OCI-LY3 (cell line): ENCODE results near the gene KRT15.

Experiments used
- H2AFZ ChIP-seq: fragments of 200-600, 300-600 bp; shearing (Covaris generic); 2 replicates; pipeline ENCODE4 v1.6.0; 2014; ENCODE audit warnings: antibody characterized with exemption, low read depth, low read length
- H3K27ac ChIP-seq: fragments of 200-600, 300-600 bp; sonication (generic); 2 replicates; pipeline ENCODE4 v1.5.1; 2014; ENCODE audit warnings: mild to moderate bottlenecking, low read length, moderate library complexity, mixed read lengths
- H3K27me3 ChIP-seq: fragments of 200-600, 300-600 bp; sonication (generic); 2 replicates; pipeline ENCODE4 v1.6.1; 2014; ENCODE audit warnings: low read depth, low read length, mixed read lengths
- H3K36me3 ChIP-seq: fragments of 200-600, 300-600 bp; sonication (generic); replicated peaks from 2 replicates; pipeline ENCODE3; 2014; ENCODE audit warnings: low read depth, low read length, mixed read lengths
- H3K4me1 ChIP-seq: fragments of 300-600, 200-600 bp; sonication (generic); 2 replicates; pipeline ENCODE4 v1.6.1; 2014; ENCODE audit warnings: low read length, mixed read lengths
- H3K4me2 ChIP-seq: fragments of 200-600, 300-600 bp; sonication (generic); 2 replicates; pipeline ENCODE4 v1.6.1; 2014; ENCODE audit warnings: low read length, mixed read lengths
- H3K4me3 ChIP-seq: fragments of 300-600, 200-600 bp; sonication (generic); 2 replicates; pipeline ENCODE4 v1.5.1; 2014; ENCODE audit warnings: antibody characterized with exemption, mild to moderate bottlenecking, low read length, moderate library complexity
- H3K79me2 ChIP-seq: fragments of 300-600, 200-600 bp; shearing (Covaris generic); 2 replicates; pipeline ENCODE4 v1.6.1; 2014; ENCODE audit warnings: mild to moderate bottlenecking, low read length, mixed read lengths
- H3K9ac ChIP-seq: fragments of 300-600, 200-600 bp; shearing (Covaris generic); 2 replicates; pipeline ENCODE4 v1.6.0; 2014; ENCODE audit warnings: mild to moderate bottlenecking, low read length, moderate library complexity
- H3K9me3 ChIP-seq: fragments of 200-600, 300-600 bp; shearing (Covaris generic); 2 replicates; pipeline ENCODE4 v1.6.1; 2014; ENCODE audit warnings: low read length, mixed read lengths; ENCODE audit not compliant: insufficient read depth
- H4K20me1 ChIP-seq: fragments of 200-600, 300-600 bp; sonication (generic); 2 replicates; pipeline ENCODE4 v1.6.1; 2016; ENCODE audit warnings: low read length, mixed read lengths; ENCODE audit not compliant: insufficient read depth
- EZH2phosphoT487 ChIP-seq: fragments of 200-600 bp; shearing (Covaris generic); IDR thresholded peaks from 2 replicates; pipeline ENCODE4 v1.6.1; 2018; ENCODE audit warnings: antibody characterized with exemption, mixed run types, low read depth
- TF ChIP-seq, protein P1 (sequence below): fragments of 200-600, 300-600 bp; sonication (generic); IDR thresholded peaks from 2 replicates; pipeline ENCODE4 v1.5.1; 2014; ENCODE audit warnings: antibody characterized with exemption, low read length, low read depth

KRT15 gene

DNA sequence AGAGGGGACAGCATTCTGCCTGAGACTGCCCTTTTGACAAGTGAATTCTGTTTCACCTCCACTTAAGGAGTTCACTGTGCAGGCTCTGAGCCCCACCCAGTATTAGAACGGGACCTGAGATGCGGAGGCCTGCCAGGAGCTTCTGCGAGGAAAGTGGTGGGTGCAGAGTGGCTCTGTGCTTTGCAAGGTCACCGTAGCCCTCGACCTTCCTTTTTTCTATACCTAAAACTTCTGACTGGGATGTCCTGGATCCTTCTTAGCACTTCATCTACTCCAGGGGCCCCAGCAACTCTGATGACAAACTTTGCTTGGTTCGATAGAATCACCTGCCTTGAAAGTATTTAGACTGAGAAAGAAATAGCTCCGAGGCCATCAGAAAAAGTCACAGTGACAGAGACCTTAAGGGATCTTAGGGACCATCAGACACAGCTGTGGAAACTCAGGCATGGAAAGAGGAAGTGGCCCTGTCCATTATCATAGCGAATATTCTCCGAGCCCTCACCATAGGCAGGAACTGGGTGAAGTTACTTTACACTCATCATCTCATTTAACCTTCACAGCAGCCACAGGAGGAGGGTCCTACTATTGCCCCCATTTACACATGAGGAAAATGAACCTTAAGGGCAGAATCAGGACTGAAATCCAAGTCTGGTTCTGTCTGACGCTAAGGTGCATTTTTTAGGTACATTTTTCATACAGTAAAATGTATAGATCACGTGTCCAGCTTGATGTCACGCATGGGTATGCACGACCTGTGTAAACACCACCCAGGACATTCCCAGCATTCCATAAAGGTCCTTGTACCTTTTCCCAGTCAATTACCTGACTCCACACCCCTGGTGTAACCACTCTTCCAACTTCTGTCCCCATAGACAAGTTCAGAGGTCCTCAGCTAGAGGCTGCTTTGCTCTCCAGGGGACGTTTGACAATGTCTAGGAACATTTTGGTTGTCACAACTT, 12.6 kb downstream of the KRT15 start:
- Histone ChIP-seq H3K9me3 (no peaks in the 10 kb centered on the region), H3K9ac (no peak overlapping the region), H3K4me3 (no peak overlapping the region), H3K36me3 (no peaks in the 10 kb centered on the region), H2AFZ (no peak overlapping the region), H3K27me3 (peaks cover 9% of the 10 kb centered on the region; the same call in 1 of the 2 replicates), H3K4me2 (no peak overlapping the region), H3K4me1 (peaks cover 5% of the 10 kb centered on the region; the same call in 1 of the 2 replicates), H3K79me2 (no peaks in the 10 kb centered on the region), H4K20me1 (no peaks in the 10 kb centered on the region), H3K27ac (no peak overlapping the region)
- no peak for TF ChIP-seq EZH2phosphoT487
- TF ChIP-seq, protein P1, sequence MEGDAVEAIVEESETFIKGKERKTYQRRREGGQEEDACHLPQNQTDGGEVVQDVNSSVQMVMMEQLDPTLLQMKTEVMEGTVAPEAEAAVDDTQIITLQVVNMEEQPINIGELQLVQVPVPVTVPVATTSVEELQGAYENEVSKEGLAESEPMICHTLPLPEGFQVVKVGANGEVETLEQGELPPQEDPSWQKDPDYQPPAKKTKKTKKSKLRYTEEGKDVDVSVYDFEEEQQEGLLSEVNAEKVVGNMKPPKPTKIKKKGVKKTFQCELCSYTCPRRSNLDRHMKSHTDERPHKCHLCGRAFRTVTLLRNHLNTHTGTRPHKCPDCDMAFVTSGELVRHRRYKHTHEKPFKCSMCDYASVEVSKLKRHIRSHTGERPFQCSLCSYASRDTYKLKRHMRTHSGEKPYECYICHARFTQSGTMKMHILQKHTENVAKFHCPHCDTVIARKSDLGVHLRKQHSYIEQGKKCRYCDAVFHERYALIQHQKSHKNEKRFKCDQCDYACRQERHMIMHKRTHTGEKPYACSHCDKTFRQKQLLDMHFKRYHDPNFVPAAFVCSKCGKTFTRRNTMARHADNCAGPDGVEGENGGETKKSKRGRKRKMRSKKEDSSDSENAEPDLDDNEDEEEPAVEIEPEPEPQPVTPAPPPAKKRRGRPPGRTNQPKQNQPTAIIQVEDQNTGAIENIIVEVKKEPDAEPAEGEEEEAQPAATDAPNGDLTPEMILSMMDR: no peak

DNA sequence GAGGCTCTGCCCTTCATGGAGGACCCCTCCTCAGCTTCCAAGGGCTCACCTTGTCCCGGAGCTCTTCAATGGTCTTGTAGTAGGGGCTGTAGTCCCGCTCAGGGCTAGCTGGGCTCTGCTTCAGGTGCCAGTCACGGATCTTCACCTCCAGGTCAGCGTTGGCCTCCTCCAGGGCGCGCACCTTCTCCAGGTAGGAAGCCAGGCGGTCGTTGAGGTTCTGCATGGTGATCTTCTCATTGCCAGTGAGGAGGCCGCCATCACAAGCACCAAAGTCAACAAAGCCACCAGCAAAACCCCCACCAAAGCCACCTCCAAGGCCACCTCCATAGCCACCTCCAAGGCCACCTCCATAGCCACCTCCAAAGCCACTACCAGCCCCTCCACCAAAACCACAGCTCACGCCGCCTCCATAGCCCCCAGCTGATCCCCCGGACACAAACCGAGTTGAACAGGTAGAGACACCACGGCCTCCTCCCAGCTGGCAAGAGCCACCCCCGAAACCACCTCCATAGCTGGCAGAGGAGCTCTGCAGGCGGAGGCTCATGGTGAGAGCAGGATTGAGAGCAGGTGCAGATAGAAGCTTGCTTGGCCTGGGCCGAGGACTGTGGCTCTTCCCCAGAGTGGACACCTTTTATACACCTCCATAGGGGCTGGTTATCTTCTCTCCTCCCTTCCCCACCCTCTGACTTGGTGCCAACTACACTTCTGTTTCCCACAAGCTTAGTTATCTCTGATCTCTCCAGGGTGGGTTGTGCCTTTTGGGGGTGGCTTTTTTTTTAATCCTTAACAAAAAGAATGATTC, 13.5 kb downstream of the KRT15 start, which contains the start of gene KRT13:
Gene KRT13, minus strand, starts transcription at position 606 of the 802 bp plus-strand sequence. Its CDS starts 62 bp downstream, at position 544.
- Histone ChIP-seq H3K27ac (no peak within 1 kb of the TSS), H3K79me2 (no peaks in the 10 kb centered on the region), H3K4me1 (peaks cover 5% of the 10 kb centered on the region; the same call in 1 of the 2 replicates), H3K4me2 (no peak within 1 kb of the TSS), H2AFZ (no peak within 1 kb of the TSS), H3K27me3 (0 out of 2 replicates have a peak, but pooled peaks cover 5% of the 10 kb centered on the region), H4K20me1 (no peaks in the 10 kb centered on the region), H3K9ac (no peak within 1 kb of the TSS), H3K9me3 (no peaks in the 10 kb centered on the region), H3K4me3 (no peak within 1 kb of the TSS), H3K36me3 (no peaks in the 10 kb centered on the region)
- TF ChIP-seq, protein P1: no peak
- no peak for TF ChIP-seq EZH2phosphoT487

DNA sequence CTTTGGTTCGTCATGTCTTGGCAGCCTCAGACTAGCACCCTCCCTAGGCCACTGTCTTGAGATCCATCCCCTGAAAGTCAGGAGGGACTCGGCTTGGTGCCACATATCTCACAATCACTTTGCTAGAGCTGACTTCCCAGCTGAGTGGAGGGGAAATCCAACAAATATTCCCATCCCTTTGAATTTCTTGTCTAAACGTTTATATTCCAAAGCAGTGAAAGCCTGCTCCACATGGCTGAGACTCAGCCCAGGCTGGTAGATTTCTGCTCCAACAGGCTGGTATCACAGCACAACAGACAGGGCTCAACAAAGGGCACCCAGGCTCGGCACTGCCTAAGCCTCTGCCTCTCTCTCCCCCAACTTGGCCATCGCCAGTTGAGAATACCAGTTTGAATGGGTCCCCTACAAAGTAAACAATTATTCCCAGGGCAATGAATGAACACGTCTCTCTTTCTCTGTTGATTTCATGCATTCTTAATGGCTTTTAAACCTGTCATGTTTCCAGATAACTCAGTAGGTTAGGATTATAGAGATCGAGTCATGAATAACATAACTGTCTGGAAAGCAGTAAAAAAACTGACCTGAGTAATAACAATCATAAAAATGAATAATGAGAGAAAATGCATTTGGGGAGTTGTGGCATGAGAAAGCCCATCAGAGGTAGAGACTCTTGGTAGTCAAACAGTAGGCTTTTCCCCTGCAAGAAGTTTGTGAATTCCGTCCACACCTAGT, 14.3 kb downstream of the KRT15 start:
- Histone ChIP-seq H3K27me3 (0 out of 2 replicates have a peak, but pooled peaks cover 5% of the 10 kb centered on the region), H3K9ac (no peak overlapping the region), H3K27ac (no peak overlapping the region), H2AFZ (no peak overlapping the region), H3K9me3 (no peaks in the 10 kb centered on the region), H3K79me2 (no peaks in the 10 kb centered on the region), H3K4me1 (peaks cover 5% of the 10 kb centered on the region; the same call in 1 of the 2 replicates), H3K4me3 (no peak overlapping the region), H3K4me2 (no peak overlapping the region), H3K36me3 (no peaks in the 10 kb centered on the region), H4K20me1 (no peaks in the 10 kb centered on the region)
- TF ChIP-seq, protein P1: no peak
- no peak for TF ChIP-seq EZH2phosphoT487
